Kidney epithelial cell (primary cell): ENCODE results near the gene EARS2. TPM values are rescaled to one million over a fixed set of nuclear protein-coding genes. Genes with fewer than 3 reads are reported as not detected.
"Not testable (repeated sequence)": the region's sequence is repeated elsewhere in the genome, so short reads cannot be mapped to it uniquely, and the experiment has no call there.

Experiments
- DNase-seq: peaks from one replicate; pipeline ENCODE4 v3.0.0-alpha.2; 2010; ENCODE audit warnings: low read depth
- H3K27me3 ChIP-seq: 2 replicates; pipeline ENCODE4 v1.6.0; 2011; ENCODE audit warnings: low read length; ENCODE audit not compliant: control insufficient read depth, insufficient read depth
- H3K36me3 ChIP-seq: 2 replicates; pipeline ENCODE4 v1.5.1; 2011; ENCODE audit warnings: low read length; ENCODE audit not compliant: control insufficient read depth, insufficient read depth
- H3K4me3 ChIP-seq: 2 replicates; pipeline ENCODE4 v1.5.1; 2011; ENCODE audit warnings: low read depth, mild to moderate bottlenecking, control low read depth, low read length
- total RNA-seq: library from RNA; depleted of rRNA; stranded (reverse); fragments of >200 nt; gene quantifications from 2 replicates; pipeline ENCODE4 v1.2.3, GENCODE V29; 2015
- TF ChIP-seq, protein P1 (sequence below): IDR thresholded peaks from 2 replicates; pipeline ENCODE4 v1.5.1; 2011; ENCODE audit warnings: mild to moderate bottlenecking, moderate library complexity, low read length, control low read depth, inconsistent platforms; ENCODE audit not compliant: insufficient read depth, poor library complexity, severe bottlenecking

Gene EARS2
- total RNA-seq, 1 donor from 2014 or later = 22.3 TPM

DNA sequence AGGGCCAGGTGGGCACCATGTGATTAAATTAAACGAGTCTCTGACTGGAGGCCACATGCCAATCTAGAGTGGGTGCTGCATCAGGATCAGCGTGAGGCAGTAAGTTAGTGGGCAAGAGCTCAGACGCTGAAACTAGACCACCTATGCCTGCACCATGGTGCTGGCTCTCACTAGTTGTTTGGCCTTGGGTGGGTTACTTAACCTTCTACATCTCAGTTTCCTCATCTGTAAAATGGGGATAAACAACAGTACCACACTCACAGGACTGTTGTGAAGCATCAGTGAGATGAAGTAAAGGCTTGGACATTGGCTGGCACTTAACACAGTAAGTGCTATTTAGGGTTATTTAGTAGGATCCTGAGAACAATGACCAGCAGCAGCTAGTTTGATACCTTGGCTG lies 33.0 kb upstream of the EARS2 start:
- Histone ChIP-seq H3K4me3 (no peak overlapping the region), H3K27me3 (no peaks in the 10 kb centered on the region), H3K36me3 (no peaks in the 10 kb centered on the region)
- no peak for DNase-seq
- TF ChIP-seq, protein P1, sequence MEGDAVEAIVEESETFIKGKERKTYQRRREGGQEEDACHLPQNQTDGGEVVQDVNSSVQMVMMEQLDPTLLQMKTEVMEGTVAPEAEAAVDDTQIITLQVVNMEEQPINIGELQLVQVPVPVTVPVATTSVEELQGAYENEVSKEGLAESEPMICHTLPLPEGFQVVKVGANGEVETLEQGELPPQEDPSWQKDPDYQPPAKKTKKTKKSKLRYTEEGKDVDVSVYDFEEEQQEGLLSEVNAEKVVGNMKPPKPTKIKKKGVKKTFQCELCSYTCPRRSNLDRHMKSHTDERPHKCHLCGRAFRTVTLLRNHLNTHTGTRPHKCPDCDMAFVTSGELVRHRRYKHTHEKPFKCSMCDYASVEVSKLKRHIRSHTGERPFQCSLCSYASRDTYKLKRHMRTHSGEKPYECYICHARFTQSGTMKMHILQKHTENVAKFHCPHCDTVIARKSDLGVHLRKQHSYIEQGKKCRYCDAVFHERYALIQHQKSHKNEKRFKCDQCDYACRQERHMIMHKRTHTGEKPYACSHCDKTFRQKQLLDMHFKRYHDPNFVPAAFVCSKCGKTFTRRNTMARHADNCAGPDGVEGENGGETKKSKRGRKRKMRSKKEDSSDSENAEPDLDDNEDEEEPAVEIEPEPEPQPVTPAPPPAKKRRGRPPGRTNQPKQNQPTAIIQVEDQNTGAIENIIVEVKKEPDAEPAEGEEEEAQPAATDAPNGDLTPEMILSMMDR = no peak

DNA sequence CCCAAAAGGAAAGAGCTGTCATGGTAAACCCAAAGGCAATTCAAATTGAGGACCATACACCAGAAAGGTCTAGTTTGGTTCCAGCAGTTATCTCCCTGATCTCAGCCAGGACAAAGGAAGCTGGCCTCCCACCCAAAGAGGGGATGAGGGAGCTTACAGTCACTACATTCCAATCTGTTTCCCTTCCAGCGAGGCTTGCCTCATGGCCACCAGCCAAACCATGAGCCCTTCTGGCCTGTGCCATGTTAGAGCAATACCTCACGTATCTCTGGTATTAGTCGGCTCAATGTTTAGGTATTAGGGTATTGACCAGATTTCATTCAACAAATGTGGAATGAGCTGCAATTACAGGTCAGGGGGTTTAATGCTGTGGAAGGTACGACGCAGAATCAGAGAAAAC lies 30.6 kb upstream of the EARS2 start:
- TF ChIP-seq, protein P1 = no peak
- no peaks in the 10 kb centered on the region for H3K27me3 ChIP-seq
- no peak overlapping the region for H3K4me3 ChIP-seq
- peaks cover 2% of the 10 kb centered on the region for H3K36me3 ChIP-seq
- DNase-seq = no peak

GRCh38 chr16:23584186-23585076 lies 27.3 kb upstream of the EARS2 start:
- Histone ChIP-seq H3K36me3 (peaks cover 2% of the 10 kb centered on the region), H3K4me3 (no peak overlapping the region), H3K27me3 (no peaks in the 10 kb centered on the region)
- no peak for DNase-seq
- TF ChIP-seq, protein P1 = no peak

DNA sequence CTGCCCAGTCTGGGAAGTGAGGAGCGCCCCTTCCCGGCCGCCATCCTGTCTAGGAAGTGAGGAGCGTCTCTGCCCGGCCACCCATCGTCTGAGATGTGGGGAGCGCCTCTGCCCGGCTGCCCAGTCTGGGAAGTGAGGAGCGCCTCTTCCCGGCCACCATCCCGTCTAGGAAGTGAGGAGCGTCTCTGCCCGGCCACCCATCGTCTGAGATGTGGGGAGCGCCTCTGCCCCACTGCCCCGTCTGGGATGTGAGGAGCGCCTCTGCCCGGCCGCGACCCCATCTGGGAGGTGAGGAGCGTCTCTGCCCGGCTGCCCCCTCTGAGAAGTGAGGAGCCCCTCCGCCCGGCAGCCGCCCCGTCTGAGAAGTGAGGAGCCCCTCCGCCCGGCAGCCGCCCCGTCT lies 26.1 kb upstream of the EARS2 start:
- DNase-seq, H3K27me3 ChIP-seq, H3K36me3 ChIP-seq, H3K4me3 ChIP-seq: not testable (repeated sequence)

DNA sequence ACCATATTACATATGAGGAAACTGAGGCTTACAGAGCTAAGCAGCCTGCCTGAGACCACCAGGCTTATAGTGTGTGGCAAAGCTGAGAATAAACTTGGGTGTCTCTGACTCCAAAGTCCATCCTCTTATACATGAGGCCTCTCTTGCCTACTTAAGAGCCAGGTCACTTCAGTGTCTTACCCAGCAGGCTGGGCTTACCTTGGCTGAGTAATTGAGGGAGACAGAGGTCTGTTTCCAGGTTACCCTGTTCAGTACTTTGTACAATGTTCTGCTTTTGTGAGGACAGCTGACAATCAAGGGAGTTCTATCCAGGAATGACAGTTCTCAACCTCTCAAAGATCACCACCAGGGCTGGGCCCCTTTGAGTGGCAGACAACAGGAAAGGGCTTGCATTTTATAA lies 24.6 kb upstream of the EARS2 start:
- Histone ChIP-seq H3K27me3 (no peaks in the 10 kb centered on the region), H3K4me3 (no peak overlapping the region), H3K36me3 (peaks cover 2% of the 10 kb centered on the region)
- TF ChIP-seq, protein P1 = no peak
- no peak for DNase-seq

DNA sequence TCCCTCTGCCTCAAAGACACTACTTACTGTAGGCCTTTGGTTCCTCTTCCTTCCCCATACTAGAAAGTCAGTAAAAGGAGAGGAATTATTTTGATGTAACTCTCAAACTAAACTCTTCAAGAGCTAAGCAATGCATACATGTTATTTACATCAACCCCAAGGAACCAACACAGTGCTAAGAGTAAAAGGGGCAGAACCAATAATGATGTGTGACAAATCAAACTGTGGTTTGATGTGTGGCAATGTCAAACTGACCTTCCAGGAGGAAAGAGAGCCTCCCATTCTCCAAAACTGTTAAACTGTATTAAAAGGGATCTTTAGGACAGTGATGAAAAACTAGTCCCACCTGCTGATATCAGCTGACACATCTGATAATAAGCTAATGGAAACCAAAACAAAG lies 23.2 kb upstream of the EARS2 start:
- no peak overlapping the region for H3K4me3 ChIP-seq
- no peak for DNase-seq
- H3K36me3 ChIP-seq = peaks cover 2% of the 10 kb centered on the region
- TF ChIP-seq, protein P1 = no peak
- no peaks in the 10 kb centered on the region for H3K27me3 ChIP-seq
